HG03045 (cell line): ENCODE results near the gene BTF3L4.

ENCODE experiments used
- ATAC-seq: cut with Tn5 transposase; IDR thresholded peaks from one replicate; pipeline ENCODE4 v1.9.1; 2021; ENCODE audit warnings: mild to moderate bottlenecking, moderate library complexity; ENCODE audit not compliant: unreplicated experiment

BTF3L4 gene

DNA sequence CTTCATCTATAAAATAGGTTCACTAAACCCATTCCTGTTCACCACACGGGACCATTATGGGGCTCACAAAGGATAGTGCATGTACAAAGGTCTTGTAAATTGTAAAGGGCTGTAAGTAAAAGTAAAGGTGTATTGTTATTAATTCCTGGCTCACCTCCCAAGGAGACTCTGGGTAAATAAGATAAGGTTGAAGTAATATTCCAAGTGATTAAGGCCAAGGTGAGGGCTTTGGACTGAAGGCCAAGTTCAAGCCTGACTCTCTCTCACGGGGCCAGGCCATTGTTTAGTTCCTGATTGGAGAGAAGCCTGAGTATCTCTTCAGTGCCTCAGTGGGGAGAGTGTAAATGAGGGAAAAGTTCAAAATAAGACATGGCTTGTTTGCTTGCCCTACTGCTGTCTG lies 66.3 kb downstream of the BTF3L4 start:
- no peak for ATAC-seq

DNA sequence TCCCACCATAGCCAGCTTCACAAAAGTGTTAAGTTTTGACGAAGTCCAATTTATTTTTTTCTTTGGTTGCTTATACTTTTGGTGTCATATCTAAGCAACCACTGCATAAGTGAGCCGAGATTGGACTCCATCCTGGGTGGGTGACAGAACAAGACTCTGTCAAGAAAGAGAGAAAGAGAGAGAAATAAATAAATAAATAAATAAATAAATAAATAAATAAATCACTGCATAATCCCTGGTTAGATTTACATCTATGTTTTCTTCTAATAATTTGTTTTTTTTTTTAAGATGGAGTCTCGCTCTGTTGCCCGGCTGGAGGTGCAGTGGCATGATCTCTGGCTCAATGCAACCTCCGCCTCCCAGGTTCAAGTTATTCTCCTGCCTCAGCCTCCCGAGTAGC lies 67.5 kb downstream of the BTF3L4 start:
- ATAC-seq, result no peak

DNA sequence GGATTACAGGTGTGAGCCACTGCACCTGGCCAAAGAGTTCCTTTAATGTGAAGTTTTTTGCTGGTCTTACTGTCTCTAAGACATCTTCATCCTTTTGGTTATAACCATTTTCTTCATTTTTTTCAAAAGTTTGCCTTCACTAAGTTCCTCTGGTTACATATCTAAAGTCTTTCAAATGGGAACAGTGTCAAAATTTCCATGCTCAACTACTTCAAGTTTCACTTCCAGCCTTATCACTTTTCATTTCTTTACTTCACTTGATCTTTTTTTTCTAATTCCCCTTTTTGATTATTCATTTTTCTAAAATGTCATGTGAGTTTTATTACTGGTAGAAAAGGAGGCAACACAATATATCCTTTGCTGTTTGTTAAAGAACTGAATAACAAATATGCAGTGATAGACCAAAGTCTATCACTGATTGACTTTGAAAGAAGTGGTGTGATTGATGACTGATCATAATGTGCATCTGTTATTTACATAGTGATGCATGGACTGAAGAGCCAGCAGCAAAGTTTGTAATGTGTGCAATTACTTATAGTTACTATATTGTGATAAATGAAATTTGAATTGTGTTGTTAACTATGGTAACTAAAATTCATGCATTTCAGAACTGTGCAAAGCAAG lies 69.8 kb downstream of the BTF3L4 start:
- ATAC-seq, result no peak

DNA sequence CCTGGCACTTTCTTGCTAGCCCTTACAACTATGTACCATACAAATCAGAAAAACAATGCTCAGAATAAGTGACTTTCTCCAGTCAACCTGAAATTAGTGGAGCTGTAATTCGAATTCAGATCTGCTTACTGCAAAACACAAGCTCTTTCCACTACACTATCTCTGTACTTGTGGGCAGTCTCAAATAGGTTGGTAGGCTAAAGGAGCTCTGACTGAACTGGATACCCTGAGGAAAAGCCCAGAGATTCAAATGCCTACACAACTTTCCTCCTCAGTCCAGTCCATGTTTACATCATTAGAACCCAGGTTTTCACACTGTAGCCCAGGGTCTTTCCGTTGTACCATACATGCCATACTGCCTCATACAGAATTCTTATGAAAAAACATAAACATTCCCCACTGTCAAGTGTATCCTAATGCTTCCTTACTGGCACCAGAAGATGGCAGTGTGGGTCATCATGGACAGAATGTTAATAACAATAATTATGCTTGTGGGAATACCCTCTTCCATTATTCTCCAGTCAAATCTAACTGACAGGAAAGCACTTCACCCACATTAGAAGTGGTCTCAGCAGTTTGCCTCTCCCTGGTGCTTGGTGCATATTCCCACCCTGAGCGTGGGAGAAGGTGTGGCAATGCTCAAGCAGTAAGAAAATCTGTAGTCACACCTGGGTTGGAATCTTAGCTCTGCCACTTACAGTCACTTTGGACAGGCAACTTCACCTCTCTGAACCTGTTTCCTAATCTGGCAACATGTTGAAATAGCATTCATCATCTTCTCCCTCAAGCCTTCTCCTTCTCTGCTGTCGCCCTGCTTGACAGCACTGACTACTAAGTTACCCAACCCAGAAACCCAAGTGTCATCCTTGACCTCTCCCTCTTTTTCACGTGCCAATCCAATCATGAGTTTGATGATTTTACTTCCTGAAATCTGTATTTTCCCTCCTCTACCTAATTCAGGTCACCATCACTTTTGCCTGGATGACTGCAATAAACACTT lies 71.4 kb downstream of the BTF3L4 start:
- no peak for ATAC-seq

DNA sequence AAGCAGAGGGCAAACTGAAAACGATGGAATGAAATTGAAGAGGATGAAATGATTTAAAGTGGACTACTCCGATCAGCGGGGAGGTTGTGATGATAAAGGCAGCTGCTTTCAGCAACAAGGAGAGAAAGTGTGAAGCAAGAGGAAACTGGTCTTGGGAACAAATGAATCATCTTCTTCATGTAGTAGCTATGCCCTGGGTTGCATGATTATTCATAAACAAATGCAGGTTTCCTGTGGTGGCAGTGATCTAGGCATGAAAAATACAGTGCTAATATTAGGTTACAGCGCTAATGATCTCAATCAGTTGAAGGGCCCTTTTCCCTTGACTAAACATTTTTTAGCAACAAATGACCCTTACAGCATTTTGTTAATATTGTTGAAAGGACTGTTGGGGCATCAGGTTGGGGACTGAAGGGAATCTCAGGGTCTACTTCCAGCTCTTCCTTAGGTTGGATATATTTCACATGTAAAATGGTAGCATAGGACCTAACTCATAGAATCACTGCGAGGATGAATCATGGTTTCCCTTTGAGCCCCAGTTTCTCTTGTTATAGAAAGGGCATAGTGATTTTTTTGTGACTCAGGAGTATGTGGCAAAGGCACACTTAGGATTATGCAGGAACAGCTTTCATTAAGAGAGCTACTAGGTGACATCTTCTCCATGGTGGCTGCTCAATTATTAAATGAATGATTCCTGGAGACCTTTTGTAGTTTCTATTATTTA lies 83.9 kb downstream of the BTF3L4 start:
- no peak for ATAC-seq
